ENCODE data around the gene KCNQ2. TPM values are rescaled to one million over a fixed set of nuclear protein-coding genes. Genes with fewer than 3 reads are reported as not detected.

The KCNQ2 gene
- total and polyA plus RNA-seq, 2 experiments from 2014 or later: 68.5 to 92.4 TPM

GRCh38 chr20:63467294-63468083 is 5.0 kb downstream of the KCNQ2 start:
- DNase-seq (ENCODE audit: low spot score) (no peak), ATAC-seq (no peak)
- Histone ChIP-seq H3K4me3 (no peak overlapping the region), H3K27ac (ENCODE audit: low read depth) (no peak overlapping the region), H3K36me3 (ENCODE audit: insufficient read depth) (no peaks in the 10 kb centered on the region), H3K4me2 (no peak overlapping the region), H3K79me2 (replicated peaks; ENCODE audit: insufficient read depth) (peaks cover 86% of the 10 kb centered on the region), H3F3A (replicated peaks; ENCODE audit: low read depth) (no peaks in the 10 kb centered on the region), H3K27me3 (ENCODE audit: insufficient read depth) (no peaks in the 10 kb centered on the region), H2AFZ (no peak overlapping the region), H4K20me1 (replicated peaks; ENCODE audit: insufficient read depth) (no peaks in the 10 kb centered on the region; the same call in none of the 2 replicates), H3K9me2 (ENCODE audit: insufficient read depth) (no peaks in the 10 kb centered on the region), H3K4me1 (ENCODE audit: insufficient read depth) (peaks cover 7% of the 10 kb centered on the region; the same call in 1 of the 2 replicates)
- Mint-ChIP-seq H3K4me1 (peaks cover 38% of the 10 kb centered on the region), H3K4me3 (no peak overlapping the region; the same call in 2 of the 3 replicates), H3K36me3 (ENCODE audit: low read depth) (no peaks in the 10 kb centered on the region; the same call in 2 of the 3 replicates), H3K27me3 (ENCODE audit: insufficient read depth, low read depth, poor library complexity) (peaks cover 16% of the 10 kb centered on the region), H3K9me3 (no peaks in the 10 kb centered on the region), H3K27ac (no peak overlapping the region)
- TF ChIP-seq EZH2 (IDR thresholded peaks at IDR 0.05; ENCODE audit: low read depth, unreplicated experiment) (no peak), ZNF114 (CRISPR knock-in tag; IDR thresholded peaks at IDR 0.05) (no peak), EZH2phosphoT487 (IDR thresholded peaks at IDR 0.05; ENCODE audit: unreplicated experiment) (no peak), ZNF462 (CRISPR knock-in tag; IDR thresholded peaks at IDR 0.05) (no peak), ETS1 (IDR thresholded peaks at IDR 0.05) (no peak), CTCF (conservative IDR thresholded peaks at IDR 0.05; ENCODE audit: low read depth in 2 of 2) (no peak), JUNB (IDR thresholded peaks at IDR 0.05; ENCODE audit: unreplicated experiment) (no peak), STAT1 (IDR thresholded peaks at IDR 0.05; ENCODE audit: unreplicated experiment) (no peak), NANOG (IDR thresholded peaks at IDR 0.05; ENCODE audit: borderline replicate concordance) (no peak), ZNF331 (CRISPR knock-in tag; IDR thresholded peaks at IDR 0.05; ENCODE audit: low read depth) (no peak), POLR2AphosphoS5 (IDR thresholded peaks at IDR 0.05; ENCODE audit: low read depth) (no peak), REST (IDR thresholded peaks at IDR 0.05; ENCODE audit: unreplicated experiment) (no peak), CREB1 (CRISPR knock-in tag; IDR thresholded peaks at IDR 0.05; ENCODE audit: low read depth) (no peak)

Data from GM23338 (cell line).